HepG2 (cell line): ENCODE data around the gene MPG. TPM values are rescaled to one million over a fixed set of nuclear protein-coding genes. Genes with fewer than 3 reads are reported as not detected.

Experiments
- ADNP ChIP-seq: sonication (generic); formaldehyde crosslinking; IDR thresholded peaks from 2 replicates; pipeline ENCODE4 v1.4.0; 2020; ENCODE audit warnings: missing genetic modification reagents
- ATF7-NPFF ChIP-seq: sonication (generic); formaldehyde crosslinking; IDR thresholded peaks from 2 replicates; pipeline ENCODE4 v1.8.1; 2023; ENCODE audit warnings: mild to moderate bottlenecking, low read depth, missing genetic modification reagents, moderate library complexity
- ELF4 ChIP-seq: sonication (generic); formaldehyde crosslinking; IDR thresholded peaks from 2 replicates; pipeline ENCODE4 v1.5.0; 2020; ENCODE audit warnings: missing genetic modification reagents, mild to moderate bottlenecking, moderate library complexity, borderline replicate concordance
- EP300 ChIP-seq, 3 experiments: sonication (generic) in 1 of 3; formaldehyde crosslinking in 1 of 3; IDR thresholded peaks; 2 replicates each; pipeline versions ENCODE4 v1.5.1 to v1.6.1; 2011 to 2020; ENCODE audit warnings: low read depth in 2 of 3, low read length in 2 of 3, borderline replicate concordance in 1 of 3, improper control_type of control experiment in 1 of 3, mild to moderate bottlenecking in 1 of 3, missing genetic modification reagents in 1 of 3, moderate library complexity in 1 of 3
- HNRNPLL ChIP-seq: fragments of 200-400 bp; formaldehyde crosslinking; IDR thresholded peaks from 2 replicates; pipeline ENCODE4 v1.6.1; 2017; ENCODE audit warnings: mild to moderate bottlenecking, low read depth, low read length; ENCODE audit not compliant: poor library complexity, severe bottlenecking
- JARID2 ChIP-seq: sonication (generic); formaldehyde crosslinking; IDR thresholded peaks from 2 replicates; pipeline ENCODE4 v1.8.1; 2023; ENCODE audit warnings: missing genetic modification reagents, inconsistent platforms; ENCODE audit not compliant: insufficient replicate concordance
- JUN ChIP-seq: sonication (generic); formaldehyde crosslinking; IDR thresholded peaks from 2 replicates; pipeline ENCODE4 v1.4.0; 2020; ENCODE audit warnings: mild to moderate bottlenecking, missing genetic modification reagents
- JUNB ChIP-seq: sonication (generic); formaldehyde crosslinking; IDR thresholded peaks from 2 replicates; pipeline ENCODE4 v1.8.0; 2022; ENCODE audit warnings: missing genetic modification reagents, mild to moderate bottlenecking, borderline replicate concordance
- KMT2B ChIP-seq: IDR thresholded peaks from 2 replicates; pipeline ENCODE4 v1.6.1; 2016; ENCODE audit warnings: missing genetic modification reagents, missing compliant biosample characterization
- MXI1 ChIP-seq: IDR thresholded peaks from 3 replicates; pipeline ENCODE4 v1.6.1; 2012; ENCODE audit warnings: low read depth, low read length, inconsistent platforms, borderline replicate concordance
- NCOA2 ChIP-seq: sonication (generic); formaldehyde crosslinking; IDR thresholded peaks from 2 replicates; pipeline ENCODE4 v1.8.0; 2022; ENCODE audit warnings: inconsistent platforms
- NONO ChIP-seq, 2 experiments: fragments of 450-650 bp in 1 of 2; sonication (generic) in 1 of 2; formaldehyde crosslinking in 1 of 2; IDR thresholded peaks in 1 of 2; conservative IDR thresholded peaks in 1 of 2; 2 replicates each; pipeline versions ENCODE4 v1.6.1 to v1.8.0; 2017 to 2022; ENCODE audit warnings: mild to moderate bottlenecking in 1 of 2, missing genetic modification reagents in 1 of 2, moderate library complexity in 1 of 2
- RXRA ChIP-seq: sonication (generic); formaldehyde crosslinking; IDR thresholded peaks from 2 replicates; pipeline ENCODE4 v1.5.1; 2020; ENCODE audit warnings: missing genetic modification reagents
- SOX13 ChIP-seq, 3 experiments: fragments of 450-650 bp in 1 of 3; sonication (generic) in 1 of 3; formaldehyde crosslinking in 1 of 3; IDR thresholded peaks in 2 of 3; conservative IDR thresholded peaks in 1 of 3; 2 replicates each; pipeline versions ENCODE4 v1.5.0 to v1.6.1; 2016 to 2020; ENCODE audit warnings: antibody characterized with exemption in 1 of 3, mild to moderate bottlenecking in 1 of 3, missing compliant biosample characterization in 1 of 3, missing genetic modification reagents in 1 of 3, moderate library complexity in 1 of 3
- TGIF2 ChIP-seq: IDR thresholded peaks from 2 replicates; pipeline ENCODE4 v1.6.1; 2016; ENCODE audit warnings: control low read depth, missing compliant biosample characterization
- ZFAT ChIP-seq: sonication (generic); formaldehyde crosslinking; conservative IDR thresholded peaks from 2 replicates; pipeline ENCODE4 v1.8.1; 2023; ENCODE audit warnings: missing genetic modification reagents, inconsistent platforms
- ZNF253 ChIP-seq: sonication (generic); formaldehyde crosslinking; IDR thresholded peaks from 2 replicates; pipeline ENCODE4 v1.8.0; 2022; ENCODE audit warnings: mild to moderate bottlenecking, missing genetic modification reagents, borderline replicate concordance
- ZNF382 ChIP-seq: sonication (generic); formaldehyde crosslinking; IDR thresholded peaks from 2 replicates; pipeline ENCODE4 v1.5.0; 2020; ENCODE audit warnings: missing genetic modification reagents, mild to moderate bottlenecking, borderline replicate concordance
- ZNF44 ChIP-seq: sonication (generic); formaldehyde crosslinking; IDR thresholded peaks from 2 replicates; pipeline ENCODE4 v1.5.1; 2020; ENCODE audit warnings: mild to moderate bottlenecking, missing genetic modification reagents
- ZNF703 ChIP-seq: sonication (generic); formaldehyde crosslinking; IDR thresholded peaks from 2 replicates; pipeline ENCODE4 v1.5.1; 2020; ENCODE audit warnings: missing genetic modification reagents, mild to moderate bottlenecking, moderate library complexity, borderline replicate concordance
- ZSCAN5A ChIP-seq: sonication (generic); formaldehyde crosslinking; IDR thresholded peaks from 2 replicates; pipeline ENCODE4 v1.8.0; 2022; ENCODE audit warnings: mild to moderate bottlenecking, missing genetic modification reagents, borderline replicate concordance
- polyA plus RNA-seq, 8 experiments: library from polyadenylated mRNA; depleted of rRNA in 3 of 8; stranded (reverse) in 7 of 8; unstranded in 1 of 8; fragments of >200 nt; fragmentation: Illumina TruSeq in 4 of 8; extraction: Trizol in 4 of 8; gene quantifications; 2 replicates each; pipeline versions ENCODE4 v1.2.1 to v1.2.3, GENCODE V29; 2011 to 2016; ENCODE audit warnings: low read depth in 4 of 8, missing spikeins in 1 of 8, mixed read lengths in 1 of 8; ENCODE audit not compliant: insufficient read depth in 1 of 8
- total RNA-seq, 5 experiments: library from RNA; depleted of rRNA; stranded (reverse); fragments of >200 nt; fragmentation: Illumina TruSeq; extraction: Trizol; gene quantifications; 2 replicates each; pipeline ENCODE4 v1.2.3, GENCODE V29; 2016; ENCODE audit warnings: low read depth in 1 of 5
- TF ChIP-seq, protein P1 (sequence below): sonication (generic); formaldehyde crosslinking; IDR thresholded peaks from 2 replicates; pipeline ENCODE4 v1.5.0; 2020; ENCODE audit warnings: mild to moderate bottlenecking, missing genetic modification reagents
- TF ChIP-seq, protein P2 (sequence below): sonication (generic); formaldehyde crosslinking; IDR thresholded peaks from 2 replicates; pipeline ENCODE4 v1.8.0; 2022; ENCODE audit warnings: mild to moderate bottlenecking, missing genetic modification reagents, moderate library complexity
- TF ChIP-seq, protein P3 (sequence below): sonication (generic); formaldehyde crosslinking; IDR thresholded peaks from 2 replicates; pipeline ENCODE4 v1.4.0; 2020; ENCODE audit warnings: mild to moderate bottlenecking, low read depth, missing genetic modification reagents

Gene MPG
- total and polyA plus RNA-seq, 2 of the 13 experiments (the other 11 are each of a cell fraction or from before 2014, with no cell fraction given): 59.1 to 62.5 TPM

DNA sequence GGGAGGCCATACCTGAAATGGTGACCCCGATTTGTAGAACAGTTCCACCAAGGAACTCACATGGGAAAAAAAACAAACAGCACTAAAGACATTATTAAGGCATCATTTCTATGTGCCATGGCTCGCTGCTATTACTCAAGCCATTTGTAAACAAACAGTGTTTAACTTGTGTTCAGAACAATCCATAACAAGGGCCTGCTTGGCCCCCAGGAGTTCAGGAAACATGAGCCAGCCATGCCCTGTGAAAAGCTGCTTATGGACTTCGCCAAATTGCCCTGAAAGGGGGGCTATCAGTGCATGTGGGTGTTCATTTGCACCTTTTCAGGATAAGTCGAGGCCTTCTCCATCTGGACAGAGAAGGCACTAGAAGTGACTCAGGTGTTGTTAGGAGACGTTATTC, 32.6 kb upstream of the MPG start (continued):
- TF ChIP-seq NCOA2 (CRISPR knock-in tag) (peak; percentile 56; the same call in 1 of the 2 replicates), MXI1 (peak; percentile 41; the same call in 1 of the 3 replicates), SOX13 (IDR thresholded peaks at IDR 0.05) (no peak), SOX13 (CRISPR knock-in tag; conservative IDR thresholded peaks at IDR 0.05 in 1 of 2, IDR thresholded peaks at IDR 0.05 in 1 of 2) (peak in 1 of 2 experiments; percentile 86; a peak in 2 of 4 replicates), JUNB (no peak), ZNF253 (CRISPR knock-in tag) (no peak), ATF7-NPFF (CRISPR knock-in tag) (no peak), ZFAT (no peak), EP300 (IDR thresholded peaks at IDR 0.05; ENCODE audit: low read depth in 2 of 2, low read length in 2 of 2) (peak in 1 of 2 experiments; percentile 18; a peak in 1 of 4 replicates), EP300 (CRISPR knock-in tag; IDR thresholded peaks at IDR 0.05; ENCODE audit: borderline replicate concordance) (no peak), ZNF44 (no peak), JARID2 (CRISPR knock-in tag) (no peak), ZNF703 (CRISPR knock-in tag) (no peak), TGIF2 (CRISPR knock-in tag) (no peak), RXRA (no peak), HNRNPLL (no peak), JUN (CRISPR knock-in tag) (no peak), KMT2B (no peak), ADNP (no peak), ELF4 (CRISPR knock-in tag) (no peak), ZNF382 (no peak), NONO (IDR thresholded peaks at IDR 0.05) (no peak), NONO (CRISPR knock-in tag; conservative IDR thresholded peaks at IDR 0.05) (no peak), ZSCAN5A (CRISPR knock-in tag) (no peak)
- TF ChIP-seq, protein P1, sequence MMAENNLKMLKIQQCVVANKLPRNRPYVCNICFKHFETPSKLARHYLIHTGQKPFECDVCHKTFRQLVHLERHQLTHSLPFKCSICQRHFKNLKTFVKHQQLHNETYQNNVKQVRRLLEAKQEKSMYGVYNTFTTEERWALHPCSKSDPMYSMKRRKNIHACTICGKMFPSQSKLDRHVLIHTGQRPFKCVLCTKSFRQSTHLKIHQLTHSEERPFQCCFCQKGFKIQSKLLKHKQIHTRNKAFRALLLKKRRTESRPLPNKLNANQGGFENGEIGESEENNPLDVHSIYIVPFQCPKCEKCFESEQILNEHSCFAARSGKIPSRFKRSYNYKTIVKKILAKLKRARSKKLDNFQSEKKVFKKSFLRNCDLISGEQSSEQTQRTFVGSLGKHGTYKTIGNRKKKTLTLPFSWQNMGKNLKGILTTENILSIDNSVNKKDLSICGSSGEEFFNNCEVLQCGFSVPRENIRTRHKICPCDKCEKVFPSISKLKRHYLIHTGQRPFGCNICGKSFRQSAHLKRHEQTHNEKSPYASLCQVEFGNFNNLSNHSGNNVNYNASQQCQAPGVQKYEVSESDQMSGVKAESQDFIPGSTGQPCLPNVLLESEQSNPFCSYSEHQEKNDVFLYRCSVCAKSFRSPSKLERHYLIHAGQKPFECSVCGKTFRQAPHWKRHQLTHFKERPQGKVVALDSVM (CRISPR knock-in tag): no peak
- TF ChIP-seq, protein P2, sequence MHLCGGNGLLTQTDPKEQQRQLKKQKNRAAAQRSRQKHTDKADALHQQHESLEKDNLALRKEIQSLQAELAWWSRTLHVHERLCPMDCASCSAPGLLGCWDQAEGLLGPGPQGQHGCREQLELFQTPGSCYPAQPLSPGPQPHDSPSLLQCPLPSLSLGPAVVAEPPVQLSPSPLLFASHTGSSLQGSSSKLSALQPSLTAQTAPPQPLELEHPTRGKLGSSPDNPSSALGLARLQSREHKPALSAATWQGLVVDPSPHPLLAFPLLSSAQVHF (CRISPR knock-in tag): no peak
- TF ChIP-seq, protein P3, sequence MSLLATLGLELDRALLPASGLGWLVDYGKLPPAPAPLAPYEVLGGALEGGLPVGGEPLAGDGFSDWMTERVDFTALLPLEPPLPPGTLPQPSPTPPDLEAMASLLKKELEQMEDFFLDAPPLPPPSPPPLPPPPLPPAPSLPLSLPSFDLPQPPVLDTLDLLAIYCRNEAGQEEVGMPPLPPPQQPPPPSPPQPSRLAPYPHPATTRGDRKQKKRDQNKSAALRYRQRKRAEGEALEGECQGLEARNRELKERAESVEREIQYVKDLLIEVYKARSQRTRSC (CRISPR knock-in tag): no peak
